ENCODE data around the gene E2F2. TPM values are rescaled to one million over a fixed set of nuclear protein-coding genes. Genes with fewer than 3 reads are reported as not detected.

The E2F2 gene
- total and polyA plus RNA-seq, 2 experiments from 2014 or later = 0.85 to 1.2 TPM

GRCh38 chr1:23555270-23555985 is 24.4 kb upstream of the E2F2 start:
- 12% methylated on average over 15 of the region's 15 CpGs for WGBS (ENCODE audit: low lambda C conversion rate, missing lambda C conversion rate)
- Histone ChIP-seq H3K4me2 (peak overlapping the region; percentile 83), H3K27ac (peak overlapping the region; percentile 97), H3K4me1 (ENCODE audit: insufficient read depth) (peaks cover 46% of the 10 kb centered on the region), H3K79me2 (peaks cover 24% of the 10 kb centered on the region), H4K20me1 (ENCODE audit: insufficient read depth, poor library complexity, severe bottlenecking) (peaks cover 6% of the 10 kb centered on the region), H2AFZ (no peak overlapping the region), H3K36me3 (replicated peaks; ENCODE audit: insufficient read depth, low read depth) (no peaks in the 10 kb centered on the region), H3K27me3 (no peaks in the 10 kb centered on the region), H3K9me2 (replicated peaks; ENCODE audit: insufficient read depth) (no peaks in the 10 kb centered on the region), H3K9me3 (ENCODE audit: low read depth) (no peaks in the 10 kb centered on the region), H3K4me3 (peak overlapping the region; percentile 10)
- no peak for DNase-seq (ENCODE audit: low spot score)
- TF ChIP-seq EZH2 (IDR thresholded peaks at IDR 0.05; ENCODE audit: borderline replicate concordance) (no peak), EZH2phosphoT487 (IDR thresholded peaks at IDR 0.05; ENCODE audit: low read depth, severe bottlenecking, unreplicated experiment) (no peak)
- TF ChIP-seq, protein P1, sequence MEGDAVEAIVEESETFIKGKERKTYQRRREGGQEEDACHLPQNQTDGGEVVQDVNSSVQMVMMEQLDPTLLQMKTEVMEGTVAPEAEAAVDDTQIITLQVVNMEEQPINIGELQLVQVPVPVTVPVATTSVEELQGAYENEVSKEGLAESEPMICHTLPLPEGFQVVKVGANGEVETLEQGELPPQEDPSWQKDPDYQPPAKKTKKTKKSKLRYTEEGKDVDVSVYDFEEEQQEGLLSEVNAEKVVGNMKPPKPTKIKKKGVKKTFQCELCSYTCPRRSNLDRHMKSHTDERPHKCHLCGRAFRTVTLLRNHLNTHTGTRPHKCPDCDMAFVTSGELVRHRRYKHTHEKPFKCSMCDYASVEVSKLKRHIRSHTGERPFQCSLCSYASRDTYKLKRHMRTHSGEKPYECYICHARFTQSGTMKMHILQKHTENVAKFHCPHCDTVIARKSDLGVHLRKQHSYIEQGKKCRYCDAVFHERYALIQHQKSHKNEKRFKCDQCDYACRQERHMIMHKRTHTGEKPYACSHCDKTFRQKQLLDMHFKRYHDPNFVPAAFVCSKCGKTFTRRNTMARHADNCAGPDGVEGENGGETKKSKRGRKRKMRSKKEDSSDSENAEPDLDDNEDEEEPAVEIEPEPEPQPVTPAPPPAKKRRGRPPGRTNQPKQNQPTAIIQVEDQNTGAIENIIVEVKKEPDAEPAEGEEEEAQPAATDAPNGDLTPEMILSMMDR (IDR thresholded peaks at IDR 0.05; ENCODE audit: poor library complexity) = no peak

GRCh38 chr1:23554481-23555269 is 23.6 kb upstream of the E2F2 start:
- Histone ChIP-seq H3K27ac (peak overlapping the region; percentile 99), H3K4me2 (peak overlapping the region; percentile 83), H3K36me3 (replicated peaks; ENCODE audit: insufficient read depth, low read depth) (no peaks in the 10 kb centered on the region), H3K27me3 (no peaks in the 10 kb centered on the region), H3K79me2 (peaks cover 24% of the 10 kb centered on the region), H3K9me3 (ENCODE audit: low read depth) (no peaks in the 10 kb centered on the region), H3K4me3 (peak overlapping the region; percentile 11), H3K9me2 (replicated peaks; ENCODE audit: insufficient read depth) (no peaks in the 10 kb centered on the region), H4K20me1 (ENCODE audit: insufficient read depth, poor library complexity, severe bottlenecking) (peaks cover 6% of the 10 kb centered on the region), H2AFZ (peak overlapping the region; percentile 52), H3K4me1 (ENCODE audit: insufficient read depth) (peaks cover 40% of the 10 kb centered on the region)
- DNase-seq (ENCODE audit: low spot score) = peak; percentile 96
- 2% methylated on average over 41 of the region's 81 CpGs for WGBS (ENCODE audit: low lambda C conversion rate, missing lambda C conversion rate)
- TF ChIP-seq EZH2phosphoT487 (IDR thresholded peaks at IDR 0.05; ENCODE audit: low read depth, severe bottlenecking, unreplicated experiment) (no peak), EZH2 (IDR thresholded peaks at IDR 0.05; ENCODE audit: borderline replicate concordance) (no peak)
- TF ChIP-seq, protein P1 (IDR thresholded peaks at IDR 0.05; ENCODE audit: poor library complexity) = no peak

- TF ChIP-seq EZH2 (IDR thresholded peaks at IDR 0.05; ENCODE audit: borderline replicate concordance) (no peak), EZH2phosphoT487 (IDR thresholded peaks at IDR 0.05; ENCODE audit: low read depth, severe bottlenecking, unreplicated experiment) (no peak)
- TF ChIP-seq, protein P1 (IDR thresholded peaks at IDR 0.05; ENCODE audit: poor library complexity) = no peak
- no peaks in the 10 kb centered on the region for H3K27me3 ChIP-seq
- peaks cover 40% of the 10 kb centered on the region for H3K4me1 ChIP-seq (ENCODE audit: insufficient read depth)
- peaks cover 23% of the 10 kb centered on the region for H3K79me2 ChIP-seq
- no peaks in the 10 kb centered on the region for H3K9me2 ChIP-seq (replicated peaks; ENCODE audit: insufficient read depth)
- no peaks in the 10 kb centered on the region for H3K36me3 ChIP-seq (replicated peaks; ENCODE audit: insufficient read depth, low read depth)
- H3K9me3 ChIP-seq (ENCODE audit: low read depth) = no peaks in the 10 kb centered on the region
- peak overlapping the region; percentile 99 for H3K27ac ChIP-seq
- WGBS (ENCODE audit: low lambda C conversion rate, missing lambda C conversion rate) = 18% methylated on average over 12 of the region's 12 CpGs
- H4K20me1 ChIP-seq (ENCODE audit: insufficient read depth, poor library complexity, severe bottlenecking) = peaks cover 6% of the 10 kb centered on the region
- peak overlapping the region; percentile 83 for H3K4me2 ChIP-seq
- no peak for DNase-seq (ENCODE audit: low spot score)
- H3K4me3 ChIP-seq = peak overlapping the region; percentile 11
- H2AFZ ChIP-seq = peak overlapping the region; percentile 52
Measured at GRCh38 chr1:23554127-23554480, 23.1 kb upstream of the E2F2 start.
